Lung (tissue), 12 donors: ENCODE measurements around the gene MARCHF9. TPM values are rescaled to one million over a fixed set of nuclear protein-coding genes. Genes with fewer than 3 reads are reported as not detected.
A peak's percentile ranks its signal among the peaks of the same experiment; 100 is the strongest.

Source experiments
- ATAC-seq: fragments of 200-7000 bp; cut with Tn5 transposase; one replicate; pipeline ENCODE4 v1.9.1; 2020; ENCODE audit warnings: moderate number of reproducible peaks; ENCODE audit not compliant: insufficient read depth, low FRiP score
- DNase-seq, 3 donors: peaks; one replicate each; pipeline ENCODE4 v3.0.0-alpha.2; 2013 to 2017
- H3K27ac ChIP-seq, 2 donors: one replicate each; pipeline ENCODE4 v1.5.1; 2013; ENCODE audit warnings: mild to moderate bottlenecking in 2 of 2, moderate library complexity in 2 of 2, control low read depth in 1 of 2, inconsistent platforms in 1 of 2, low read depth in 1 of 2, low read length in 1 of 2
- H3K27me3 ChIP-seq, 3 donors: one replicate each; pipeline ENCODE4 v1.5.1; 2013; ENCODE audit warnings: low read length in 2 of 3; ENCODE audit not compliant: control insufficient read depth in 3 of 3, insufficient read depth in 3 of 3
- H3K36me3 ChIP-seq, 4 donors: one replicate each; pipeline ENCODE4 v1.5.1; 2013; ENCODE audit warnings: low read length in 4 of 4, mild to moderate bottlenecking in 1 of 4, moderate library complexity in 1 of 4; ENCODE audit not compliant: control insufficient read depth in 4 of 4, insufficient read depth in 4 of 4
- H3K4me1 ChIP-seq, 5 donors: one replicate each; pipeline ENCODE4 v1.5.1; 2013; ENCODE audit warnings: low read length in 5 of 5, mild to moderate bottlenecking in 2 of 5, moderate library complexity in 1 of 5; ENCODE audit not compliant: control insufficient read depth in 5 of 5, insufficient read depth in 5 of 5
- H3K4me3 ChIP-seq: one replicate; pipeline ENCODE4 v1.5.1; 2013; ENCODE audit warnings: mild to moderate bottlenecking, control low read depth, moderate library complexity
- H3K9ac ChIP-seq, 2 donors: one replicate each; pipeline ENCODE4 v1.5.1; 2013; ENCODE audit warnings: low read length in 2 of 2, control low read depth in 1 of 2; ENCODE audit not compliant: insufficient read depth in 1 of 2
- H3K9me3 ChIP-seq, 4 donors: one replicate each; pipeline ENCODE4 v1.5.1; 2013; ENCODE audit warnings: low read length in 3 of 4, mild to moderate bottlenecking in 1 of 4, moderate library complexity in 1 of 4; ENCODE audit not compliant: control insufficient read depth in 4 of 4, insufficient read depth in 3 of 4
- CTCF ChIP-seq: IDR thresholded peaks from 2 replicates; pipeline ENCODE4 v1.5.1; 2012; ENCODE audit warnings: mild to moderate bottlenecking; ENCODE audit errors: control extremely low read depth, extremely low read depth
- WGBS, 2 donors: extraction: QIAGEN DNeasy Blood & Tissue Kit; methylation state at CpG; one replicate each; pipeline ENCODE4 v1.1.7; 2013; 5-methylcytosine and 5-hydroxymethylcytosine counted together
- polyA plus RNA-seq, 2 donors: library from polyadenylated mRNA; stranded (reverse); fragments of 200-250 nt; gene quantifications; one replicate each; pipeline ENCODE4 v1.2.1, GENCODE V29; 2013
- total RNA-seq, 2 donors: library from RNA; depleted of rRNA in 1 of 2; stranded (reverse); fragments of >200 nt in 1 of 2; gene quantifications; one replicate each; pipeline ENCODE4 v1.2.1, GENCODE V29; 2014 to 2021
- donor health status: control.
- donor health status: control.
- donor health status: Bipolar disorder and iron deficiency.
- donor health status: healthy.
- donor health status: DM: yes; HTN: yes; CAD: no.

MARCHF9 gene
- total and polyA plus RNA-seq, 4 donors: 12.1 to 31.1 (median 18.5) TPM

DNA sequence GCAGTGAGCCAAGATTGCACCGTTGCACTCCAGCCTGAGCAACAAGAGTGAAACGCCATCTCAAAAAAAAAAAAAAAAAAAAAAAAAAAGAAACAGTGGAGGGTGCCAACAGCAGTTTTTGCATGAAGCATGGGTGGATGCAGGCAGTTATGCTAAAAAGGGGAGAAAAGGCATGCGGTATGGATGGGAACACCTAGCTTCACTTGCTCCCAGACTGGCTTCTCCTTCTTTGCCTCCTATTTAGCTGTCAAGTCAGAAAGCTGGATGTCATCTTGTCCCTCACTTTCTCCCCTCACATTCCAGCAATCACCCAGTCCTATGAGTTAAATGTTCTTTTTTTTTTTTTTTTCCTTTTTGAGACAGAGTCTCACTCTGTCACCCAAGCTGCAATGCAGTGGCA is 20.1 kb downstream of the MARCHF9 start:
- Histone ChIP-seq H3K27ac (no peak overlapping the region), H3K9me3 (no peaks in the 10 kb centered on the region), H3K9ac (no peak overlapping the region), H3K36me3 (peaks cover 2 to 22% (median 5%) of the 10 kb centered on the region in 4 donors), H3K27me3 (no peaks in the 10 kb centered on the region), H3K4me1 (peaks cover 3 to 16% (median 6%) of the 10 kb centered on the region in 5 donors), H3K4me3 (no peak overlapping the region)
- ATAC-seq (no peak), DNase-seq (no peak)
- no peak for TF ChIP-seq CTCF
- WGBS, 2 donors: 89 to 100% methylated on average over 3 of the region's 3 CpGs

DNA sequence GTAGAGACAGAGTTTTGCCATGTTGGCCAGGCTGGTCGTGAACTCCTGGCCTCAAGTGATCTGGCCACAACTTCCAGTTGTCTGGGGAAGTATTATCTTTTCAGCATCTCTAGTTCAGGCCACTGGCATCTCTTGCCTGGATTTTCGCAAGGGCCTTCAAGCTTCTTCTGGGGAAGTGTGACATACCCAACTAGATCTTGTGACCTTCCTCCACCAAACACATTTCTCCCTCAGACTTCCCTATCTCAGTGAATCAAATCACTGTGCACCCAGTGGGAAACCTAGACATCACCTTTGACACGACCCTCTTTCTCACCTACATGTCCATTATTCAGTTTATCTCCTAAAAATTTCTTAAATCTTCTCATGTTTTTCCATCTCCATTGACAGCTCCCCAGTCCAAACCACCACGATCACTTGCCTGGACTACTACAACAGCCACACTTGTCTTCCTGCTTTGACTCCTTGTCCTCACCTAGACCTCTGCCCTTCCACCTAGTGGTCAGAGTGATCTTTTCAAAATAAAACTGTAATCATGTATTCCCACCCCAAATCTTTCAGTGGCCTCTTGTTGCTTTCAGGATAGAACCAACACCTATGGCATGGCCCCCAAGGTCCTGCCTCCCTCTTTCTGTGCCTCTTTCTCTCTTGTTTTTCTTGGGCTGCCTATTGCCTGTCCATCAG is 20.8 kb downstream of the MARCHF9 start:
- H3K27me3 ChIP-seq: no peaks in the 10 kb centered on the region
- TF ChIP-seq CTCF: no peak
- DNase-seq (no peak), ATAC-seq (no peak)
- H3K36me3 ChIP-seq: peaks cover 1 to 21% (median 4%) of the 10 kb centered on the region in 4 donors
- H3K9me3 ChIP-seq: no peaks in the 10 kb centered on the region
- no peak overlapping the region for H3K4me3 ChIP-seq
- H3K4me1 ChIP-seq: peaks cover 3 to 16% (median 6%) of the 10 kb centered on the region in 5 donors
- H3K9ac ChIP-seq: no peak overlapping the region
- H3K27ac ChIP-seq: peak overlapping the region in 1 of 2 donors; percentile 8
- WGBS, 2 donors: 65 to 73% methylated on average over 4 of the region's 4 CpGs

- whole genome bisulfite sequencing, 2 donors: 91 to 98% methylated on average over 2 of the region's 2 CpGs
- H3K9ac ChIP-seq: no peak overlapping the region
- no peak overlapping the region for H3K4me3 ChIP-seq
- H3K9me3 ChIP-seq: no peaks in the 10 kb centered on the region
- peaks cover under 1 to 12% (median 3%) of the 10 kb centered on the region in 5 donors for H3K4me1 ChIP-seq
- H3K27ac ChIP-seq: peak overlapping the region in 1 of 2 donors; percentile 8
- DNase-seq: no peak
- ATAC-seq: no peak
- TF ChIP-seq CTCF: no peak
- peaks cover 0 to 19% (median 4%) of the 10 kb centered on the region in 4 donors for H3K36me3 ChIP-seq
- no peaks in the 10 kb centered on the region for H3K27me3 ChIP-seq
Observed at GRCh38 chr12:57776247-57776587, 21.3 kb downstream of the MARCHF9 start.
